K562 (cell line): Measurements from ENCODE around the gene CTBP2. TPM values are rescaled to one million over a fixed set of nuclear protein-coding genes. Genes with fewer than 3 reads are reported as not detected.

Source experiments
- HOXB6 ChIP-seq: fragments of 250-450 bp; sonication (Bioruptor Pico); IDR thresholded peaks from 2 replicates; pipeline ENCODE4 v1.5.1; 2022; ENCODE audit warnings: mild to moderate bottlenecking, borderline replicate concordance
- KAT2B ChIP-seq: IDR thresholded peaks from one replicate; pipeline ENCODE4 v1.6.1; 2012; ENCODE audit warnings: low read depth, mild to moderate bottlenecking, control low read depth, inconsistent platforms, low read length, moderate library complexity
- SRSF3 ChIP-seq: fragments of 200-400 bp; formaldehyde crosslinking; IDR thresholded peaks from 2 replicates; pipeline ENCODE4 v1.6.1; 2016; ENCODE audit warnings: mild to moderate bottlenecking, low read length, moderate library complexity; ENCODE audit not compliant: insufficient read depth
- TBL1XR1 ChIP-seq, 2 experiments: IDR thresholded peaks; 2 replicates each; pipeline ENCODE4 v1.6.1; 2012; ENCODE audit warnings: improper control_type of control experiment in 2 of 2, low read length in 2 of 2, mild to moderate bottlenecking in 1 of 2
- TSC22D4 ChIP-seq: fragments of 450-650 bp; IDR thresholded peaks from 2 replicates; pipeline ENCODE4 v1.6.1; 2016; ENCODE audit warnings: missing genetic modification characterization, missing biosample characterization, control low read depth
- ZBTB40 ChIP-seq, 2 experiments: fragments of 450-650 bp in 1 of 2; sonication (generic) in 1 of 2; formaldehyde crosslinking in 1 of 2; IDR thresholded peaks; 2 replicates each; pipeline versions ENCODE4 v1.7.1 to v1.9.0; 2016 to 2022; ENCODE audit warnings: inconsistent platforms in 1 of 2, mild to moderate bottlenecking in 1 of 2, missing genetic modification reagents in 1 of 2
- polyA plus RNA-seq, 8 experiments: library from polyadenylated mRNA; depleted of rRNA in 4 of 8; stranded (reverse) in 5 of 8; unstranded in 3 of 8; fragments of >200 nt; fragmentation: Nextera tagmentation in 2 of 8; fragmentation: Illumina TruSeq in 1 of 8; extraction: Ambion mirVana in 2 of 8; extraction: Trizol in 1 of 8; gene quantifications; 2 replicates each; pipeline versions ENCODE4 v1.2.1 to v1.2.3, GENCODE V29; 2011 to 2014; ENCODE audit warnings: inconsistent platforms in 1 of 8, missing spikeins in 1 of 8
- total RNA-seq, 7 experiments: library from RNA; depleted of rRNA in 6 of 7; stranded (reverse); fragments of >200 nt in 6 of 7; fragmentation: Illumina TruSeq in 2 of 7; extraction: Trizol in 2 of 7; gene quantifications; 2 replicates each; pipeline versions ENCODE4 v1.2.1 to v1.2.3, GENCODE V29; 2011 to 2021; ENCODE audit warnings: low replicate concordance in 1 of 7

The CTBP2 gene
- total and polyA plus RNA-seq, 9 of the 15 experiments (the other 6 are each of a cell fraction or from before 2014, with no cell fraction given): 1.3 to 8.8 (median 5.1) TPM

- TF ChIP-seq ZBTB40 (IDR thresholded peaks at IDR 0.05): no peak
- TF ChIP-seq ZBTB40 (CRISPR knock-in tag; IDR thresholded peaks at IDR 0.05): no peak
- no peak for TF ChIP-seq KAT2B
- TF ChIP-seq TBL1XR1 (IDR thresholded peaks at IDR 0.05; ENCODE audit: low read length in 2 of 2): no peak
- no peak for TF ChIP-seq HOXB6 (CRISPR knock-in tag)
- TF ChIP-seq TSC22D4 (tag): no peak
- TF ChIP-seq SRSF3: no peak
Observed at GRCh38 chr10:125024497-125025234, 135.7 kb downstream of the CTBP2 start (continued).
